ENCODE results near the gene AGBL5. TPM values are rescaled to one million over a fixed set of nuclear protein-coding genes. Genes with fewer than 3 reads are reported as not detected.
A peak's percentile ranks its signal among the peaks of the same experiment; 100 is the strongest.

AGBL5 gene
- total and polyA plus RNA-seq, 3 donors from 2014 or later, result 227 to 784 (median 294) TPM

DNA sequence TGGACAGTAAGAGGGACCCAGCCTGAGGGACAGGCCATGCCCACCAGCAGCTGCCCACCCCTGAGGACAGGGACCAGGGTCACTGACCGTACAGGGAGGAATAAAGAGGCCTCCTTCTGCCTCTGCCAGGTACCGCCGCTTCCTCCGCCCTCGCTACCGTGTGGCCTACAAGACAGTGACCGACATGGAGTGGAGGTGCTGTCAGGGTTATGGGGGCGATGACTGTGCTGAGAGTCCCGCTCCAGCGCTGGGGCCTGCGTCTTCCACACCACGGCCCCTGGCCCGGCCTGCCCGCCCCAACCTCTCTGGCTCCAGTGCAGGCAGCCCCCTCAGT lies 29.1 kb downstream of the AGBL5 start:
- H3K27me3 ChIP-seq, result no peaks in the 10 kb centered on the region
- no peak for DNase-seq
- no peak for TF ChIP-seq POLR2A (IDR thresholded peaks at IDR 0.05)
- TF ChIP-seq, protein P1, sequence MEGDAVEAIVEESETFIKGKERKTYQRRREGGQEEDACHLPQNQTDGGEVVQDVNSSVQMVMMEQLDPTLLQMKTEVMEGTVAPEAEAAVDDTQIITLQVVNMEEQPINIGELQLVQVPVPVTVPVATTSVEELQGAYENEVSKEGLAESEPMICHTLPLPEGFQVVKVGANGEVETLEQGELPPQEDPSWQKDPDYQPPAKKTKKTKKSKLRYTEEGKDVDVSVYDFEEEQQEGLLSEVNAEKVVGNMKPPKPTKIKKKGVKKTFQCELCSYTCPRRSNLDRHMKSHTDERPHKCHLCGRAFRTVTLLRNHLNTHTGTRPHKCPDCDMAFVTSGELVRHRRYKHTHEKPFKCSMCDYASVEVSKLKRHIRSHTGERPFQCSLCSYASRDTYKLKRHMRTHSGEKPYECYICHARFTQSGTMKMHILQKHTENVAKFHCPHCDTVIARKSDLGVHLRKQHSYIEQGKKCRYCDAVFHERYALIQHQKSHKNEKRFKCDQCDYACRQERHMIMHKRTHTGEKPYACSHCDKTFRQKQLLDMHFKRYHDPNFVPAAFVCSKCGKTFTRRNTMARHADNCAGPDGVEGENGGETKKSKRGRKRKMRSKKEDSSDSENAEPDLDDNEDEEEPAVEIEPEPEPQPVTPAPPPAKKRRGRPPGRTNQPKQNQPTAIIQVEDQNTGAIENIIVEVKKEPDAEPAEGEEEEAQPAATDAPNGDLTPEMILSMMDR (IDR thresholded peaks at IDR 0.05), result no peak
- no peaks in the 10 kb centered on the region for H3K9me3 ChIP-seq
- peaks cover 19% of the 10 kb centered on the region for H3K4me1 ChIP-seq
- intact Hi-C loops (cut with DNase I; ENCODE audit: low total_unique reads), result loop anchor here (10.0 kb wide), 1 partner anchor 134 kb away; the partner anchor contains the start of genes ATRAID, CAD and SLC5A6
- WGBS, 2 donors, result 55 to 76% methylated on average over 9 to 14 of the region's 14 CpGs
- peak overlapping the region; percentile 74 to 76 for H3K27ac ChIP-seq
- no peaks in the 10 kb centered on the region for H3K36me3 ChIP-seq (ENCODE audit: low read depth, missing control alignments)
- H3K4me3 ChIP-seq, result peak overlapping the region in 1 of 2 donors; percentile 68

DNA sequence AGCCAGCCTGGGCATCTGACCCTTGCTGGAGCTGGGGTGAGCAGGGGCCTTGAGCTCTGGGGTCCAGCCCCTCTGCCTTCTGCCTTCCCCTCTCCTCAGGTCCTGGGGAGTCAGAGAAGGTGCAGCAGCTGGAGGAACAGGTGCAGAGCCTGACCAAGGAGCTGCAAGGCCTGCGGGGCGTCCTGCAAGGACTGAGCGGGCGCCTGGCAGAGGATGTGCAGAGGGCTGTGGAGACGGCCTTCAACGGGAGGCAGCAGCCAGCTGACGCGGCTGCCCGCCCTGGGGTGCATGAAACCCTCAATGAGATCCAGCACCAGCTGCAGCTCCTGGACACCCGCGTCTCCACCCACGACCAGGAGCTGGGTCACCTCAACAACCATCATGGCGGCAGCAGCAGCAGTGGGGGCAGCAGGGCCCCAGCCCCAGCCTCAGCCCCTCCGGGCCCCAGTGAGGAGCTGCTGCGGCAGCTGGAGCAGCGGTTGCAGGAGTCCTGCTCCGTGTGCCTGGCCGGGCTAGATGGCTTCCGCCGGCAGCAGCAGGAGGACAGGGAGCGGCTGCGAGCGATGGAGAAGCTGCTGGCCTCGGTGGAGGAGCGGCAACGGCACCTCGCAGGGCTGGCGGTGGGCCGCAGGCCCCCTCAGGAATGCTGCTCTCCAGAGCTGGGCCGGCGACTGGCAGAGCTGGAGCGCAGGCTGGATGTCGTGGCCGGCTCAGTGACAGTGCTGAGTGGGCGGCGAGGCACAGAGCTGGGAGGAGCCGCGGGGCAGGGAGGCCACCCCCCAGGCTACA lies 30.7 kb downstream of the AGBL5 start:
- DNase-seq, result no peak
- Histone ChIP-seq H3K27ac (peak overlapping the region in 1 of 2 donors; percentile 37), H3K27me3 (no peaks in the 10 kb centered on the region), H3K9me3 (no peaks in the 10 kb centered on the region), H3K4me1 (peaks cover 13% of the 10 kb centered on the region), H3K36me3 (ENCODE audit: low read depth, missing control alignments) (no peaks in the 10 kb centered on the region), H3K4me3 (no peak overlapping the region)
- WGBS, 2 donors, result 82 to 85% methylated on average over 11 to 38 of the region's 38 CpGs
- intact Hi-C loops (cut with DNase I; ENCODE audit: low total_unique reads), result loop anchor here (10.0 kb wide), 1 partner anchor 133 kb away; the partner anchor contains the start of genes ATRAID, CAD and SLC5A6
- TF ChIP-seq, protein P1 (IDR thresholded peaks at IDR 0.05), result no peak
- TF ChIP-seq POLR2A (IDR thresholded peaks at IDR 0.05), result no peak

DNA sequence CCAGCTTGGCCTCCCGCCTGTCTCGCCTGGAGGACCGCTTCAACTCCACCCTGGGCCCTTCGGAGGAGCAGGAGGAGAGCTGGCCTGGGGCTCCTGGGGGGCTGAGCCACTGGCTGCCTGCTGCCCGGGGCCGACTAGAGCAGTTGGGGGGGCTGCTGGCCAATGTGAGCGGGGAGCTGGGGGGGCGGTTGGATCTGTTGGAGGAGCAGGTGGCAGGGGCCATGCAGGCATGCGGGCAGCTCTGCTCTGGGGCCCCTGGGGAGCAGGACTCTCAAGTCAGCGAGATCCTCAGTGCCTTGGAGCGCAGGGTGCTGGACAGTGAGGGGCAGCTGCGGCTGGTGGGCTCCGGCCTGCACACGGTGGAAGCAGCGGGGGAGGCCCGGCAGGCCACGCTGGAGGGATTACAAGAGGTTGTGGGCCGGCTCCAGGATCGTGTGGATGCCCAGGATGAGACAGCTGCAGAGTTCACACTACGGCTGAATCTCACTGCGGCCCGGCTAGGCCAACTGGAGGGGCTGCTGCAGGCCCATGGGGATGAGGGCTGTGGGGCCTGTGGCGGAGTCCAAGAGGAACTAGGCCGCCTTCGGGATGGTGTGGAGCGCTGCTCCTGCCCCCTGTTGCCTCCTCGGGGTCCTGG lies 31.4 kb downstream of the AGBL5 start:
- DNase-seq, result no peak
- Histone ChIP-seq H3K36me3 (ENCODE audit: low read depth, missing control alignments) (no peaks in the 10 kb centered on the region), H3K27me3 (no peaks in the 10 kb centered on the region), H3K4me1 (peaks cover 10% of the 10 kb centered on the region), H3K9me3 (no peaks in the 10 kb centered on the region), H3K27ac (no peak overlapping the region), H3K4me3 (no peak overlapping the region)
- TF ChIP-seq, protein P1 (IDR thresholded peaks at IDR 0.05), result no peak
- TF ChIP-seq POLR2A (IDR thresholded peaks at IDR 0.05), result no peak
- WGBS, 2 donors, result 81 to 91% methylated on average over 11 to 23 of the region's 27 CpGs
- intact Hi-C loops (cut with DNase I; ENCODE audit: low total_unique reads), result loop anchor here (10.0 kb wide), 1 partner anchor 132 kb away; the partner anchor contains the start of genes ATRAID, CAD and SLC5A6

DNA sequence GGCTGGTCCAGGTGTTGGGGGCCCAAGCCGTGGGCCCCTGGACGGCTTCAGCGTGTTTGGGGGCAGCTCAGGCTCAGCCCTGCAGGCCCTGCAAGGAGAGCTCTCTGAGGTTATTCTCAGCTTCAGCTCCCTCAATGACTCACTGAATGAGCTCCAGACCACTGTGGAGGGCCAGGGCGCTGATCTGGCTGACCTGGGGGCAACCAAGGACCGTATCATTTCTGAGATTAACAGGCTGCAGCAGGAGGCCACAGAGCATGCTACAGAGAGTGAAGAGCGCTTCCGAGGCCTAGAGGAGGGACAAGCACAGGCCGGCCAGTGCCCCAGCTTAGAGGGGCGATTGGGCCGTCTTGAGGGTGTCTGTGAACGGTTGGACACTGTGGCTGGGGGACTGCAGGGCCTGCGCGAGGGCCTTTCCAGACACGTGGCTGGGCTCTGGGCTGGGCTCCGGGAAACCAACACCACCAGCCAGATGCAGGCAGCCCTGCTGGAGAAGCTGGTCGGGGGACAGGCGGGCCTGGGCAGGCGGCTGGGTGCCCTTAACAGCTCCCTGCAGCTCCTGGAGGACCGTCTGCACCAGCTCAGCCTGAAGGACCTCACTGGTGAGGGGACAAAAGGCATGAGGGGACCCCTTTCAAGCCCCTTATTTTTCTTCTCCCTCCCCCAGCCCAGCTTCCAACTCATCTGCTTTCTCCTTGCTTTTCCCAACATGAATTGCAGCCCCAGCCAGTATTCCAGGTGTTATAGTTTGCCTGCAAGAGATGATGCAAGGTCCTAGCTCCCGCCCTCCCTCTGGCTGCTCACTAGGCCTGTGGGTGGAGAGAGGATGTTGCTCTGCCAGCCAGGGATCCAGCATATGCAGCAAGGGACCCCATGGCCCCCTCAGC lies 32.2 kb downstream of the AGBL5 start:
- no peaks in the 10 kb centered on the region for H3K9me3 ChIP-seq
- no peaks in the 10 kb centered on the region for H3K36me3 ChIP-seq (ENCODE audit: low read depth, missing control alignments)
- no peak for DNase-seq
- intact Hi-C loops (cut with DNase I; ENCODE audit: low total_unique reads), result loop anchor here (10.0 kb wide), 1 partner anchor 131 kb away; the partner anchor contains the start of genes ATRAID, CAD and SLC5A6
- H3K4me3 ChIP-seq, result no peak overlapping the region
- WGBS, 2 donors, result 78 to 82% methylated on average over 14 to 20 of the region's 20 CpGs
- H3K27ac ChIP-seq, result no peak overlapping the region
- no peak for TF ChIP-seq POLR2A (IDR thresholded peaks at IDR 0.05)
- TF ChIP-seq, protein P1 (IDR thresholded peaks at IDR 0.05), result no peak
- peaks cover 6% of the 10 kb centered on the region for H3K4me1 ChIP-seq
- H3K27me3 ChIP-seq, result no peaks in the 10 kb centered on the region

All from testis (tissue), 3 donors.